HCT116 (cell line): ENCODE data around the gene KCTD10.

Source experiments
- CTCF ChIP-seq, 3 experiments: fragments of 200-600 bp in 1 of 3; sonication (generic) in 1 of 3; IDR thresholded peaks in 2 of 3; conservative IDR thresholded peaks in 1 of 3; 2 replicates each; pipeline ENCODE4 v1.5.1; 2012 to 2017; ENCODE audit warnings: low read depth in 2 of 3, low read length in 2 of 3, antibody characterized with exemption in 1 of 3, borderline replicate concordance in 1 of 3, control low read depth in 1 of 3, mild to moderate bottlenecking in 1 of 3, mixed read lengths in 1 of 3, mixed run types in 1 of 3, moderate library complexity in 1 of 3; ENCODE audit not compliant: insufficient read depth in 1 of 3
- EZH2 ChIP-seq: fragments of 200-600 bp; sonication (generic); IDR thresholded peaks from 2 replicates; pipeline ENCODE4 v1.6.1; 2017; ENCODE audit warnings: antibody characterized with exemption, mixed run types
- POLR2A ChIP-seq: IDR thresholded peaks from 2 replicates; pipeline ENCODE4 v1.7.0; 2011; ENCODE audit warnings: borderline replicate concordance; ENCODE audit not compliant: insufficient read depth, insufficient read length; ENCODE audit errors: extremely low read depth
- SIN3A ChIP-seq: IDR thresholded peaks from 2 replicates; pipeline ENCODE4 v1.6.1; 2012; ENCODE audit warnings: low read depth
- YY1 ChIP-seq: IDR thresholded peaks from 2 replicates; pipeline ENCODE4 v1.6.1; 2011; ENCODE audit warnings: low read length, low read depth, moderate library complexity, mild to moderate bottlenecking; ENCODE audit not compliant: insufficient replicate concordance; ENCODE audit errors: extremely low read depth

DNA sequence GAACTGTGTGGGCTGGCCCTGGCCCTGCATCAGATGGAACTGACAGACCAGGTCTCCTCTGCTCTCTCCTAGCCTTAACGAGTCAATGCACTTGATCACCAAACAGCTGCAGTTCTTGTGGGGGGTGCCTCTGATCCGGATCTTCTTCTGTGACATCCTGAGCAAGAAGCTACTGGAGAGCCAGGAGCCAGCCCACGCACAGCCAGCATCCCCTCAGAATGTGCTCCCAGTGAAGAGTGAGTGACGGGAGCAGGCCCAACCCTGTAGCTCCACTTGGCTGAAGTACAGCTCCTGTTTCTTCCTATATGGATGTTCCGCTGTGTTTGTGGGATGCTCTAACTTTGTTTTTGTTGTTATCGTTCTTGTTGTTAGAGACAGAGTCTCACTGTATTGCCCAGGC lies 24.2 kb upstream of the KCTD10 start:
- TF ChIP-seq SIN3A: no peak
- no peak for TF ChIP-seq YY1
- no peak for TF ChIP-seq CTCF (IDR thresholded peaks at IDR 0.05 in 2 of 3, conservative IDR thresholded peaks at IDR 0.05 in 1 of 3; ENCODE audit: borderline replicate concordance in 1 of 3, insufficient read depth in 1 of 3, low read depth in 2 of 3, low read length in 2 of 3)
- TF ChIP-seq EZH2: no peak
- TF ChIP-seq POLR2A: no peak
